ENCODE results near the gene HS3ST1.

The HS3ST1 gene

DNA sequence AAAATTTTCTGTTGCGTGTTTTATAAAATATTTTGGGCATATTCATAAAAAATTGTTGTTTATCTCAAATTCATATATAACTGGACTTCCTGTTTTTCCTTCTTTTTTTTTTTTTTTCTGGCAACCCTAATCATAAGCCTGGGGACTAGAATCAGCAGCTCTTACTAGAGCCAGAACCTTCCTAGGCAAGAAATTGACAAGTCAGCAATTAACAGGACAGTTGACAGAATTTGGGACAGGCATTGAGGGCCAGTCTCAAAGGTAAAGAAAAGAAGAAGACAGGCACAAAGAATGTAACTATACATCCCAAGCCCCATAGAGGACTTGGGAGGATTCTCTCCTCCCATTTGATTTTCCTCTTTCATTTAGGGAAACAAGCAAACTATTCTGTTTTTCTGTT, 35.0 kb upstream of the HS3ST1 start:
- DNase-seq, result no peak
- no peaks in the 10 kb centered on the region for H3K36me3 ChIP-seq
- H3K9me3 ChIP-seq, result peaks cover 0 to 7% (median 0%) of the 10 kb centered on the region in 3 donors
- TF ChIP-seq, protein P1, sequence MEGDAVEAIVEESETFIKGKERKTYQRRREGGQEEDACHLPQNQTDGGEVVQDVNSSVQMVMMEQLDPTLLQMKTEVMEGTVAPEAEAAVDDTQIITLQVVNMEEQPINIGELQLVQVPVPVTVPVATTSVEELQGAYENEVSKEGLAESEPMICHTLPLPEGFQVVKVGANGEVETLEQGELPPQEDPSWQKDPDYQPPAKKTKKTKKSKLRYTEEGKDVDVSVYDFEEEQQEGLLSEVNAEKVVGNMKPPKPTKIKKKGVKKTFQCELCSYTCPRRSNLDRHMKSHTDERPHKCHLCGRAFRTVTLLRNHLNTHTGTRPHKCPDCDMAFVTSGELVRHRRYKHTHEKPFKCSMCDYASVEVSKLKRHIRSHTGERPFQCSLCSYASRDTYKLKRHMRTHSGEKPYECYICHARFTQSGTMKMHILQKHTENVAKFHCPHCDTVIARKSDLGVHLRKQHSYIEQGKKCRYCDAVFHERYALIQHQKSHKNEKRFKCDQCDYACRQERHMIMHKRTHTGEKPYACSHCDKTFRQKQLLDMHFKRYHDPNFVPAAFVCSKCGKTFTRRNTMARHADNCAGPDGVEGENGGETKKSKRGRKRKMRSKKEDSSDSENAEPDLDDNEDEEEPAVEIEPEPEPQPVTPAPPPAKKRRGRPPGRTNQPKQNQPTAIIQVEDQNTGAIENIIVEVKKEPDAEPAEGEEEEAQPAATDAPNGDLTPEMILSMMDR (IDR thresholded peaks at IDR 0.05), result no peak
- H3K27me3 ChIP-seq, result no peaks in the 10 kb centered on the region
- H3K4me1 ChIP-seq, result no peaks in the 10 kb centered on the region
- H3K27ac ChIP-seq, result no peak overlapping the region
- intact Hi-C loops (cut with DNase I; ENCODE audit: low total_unique reads), result no loop called here
- no peak overlapping the region for H3K4me3 ChIP-seq

DNA sequence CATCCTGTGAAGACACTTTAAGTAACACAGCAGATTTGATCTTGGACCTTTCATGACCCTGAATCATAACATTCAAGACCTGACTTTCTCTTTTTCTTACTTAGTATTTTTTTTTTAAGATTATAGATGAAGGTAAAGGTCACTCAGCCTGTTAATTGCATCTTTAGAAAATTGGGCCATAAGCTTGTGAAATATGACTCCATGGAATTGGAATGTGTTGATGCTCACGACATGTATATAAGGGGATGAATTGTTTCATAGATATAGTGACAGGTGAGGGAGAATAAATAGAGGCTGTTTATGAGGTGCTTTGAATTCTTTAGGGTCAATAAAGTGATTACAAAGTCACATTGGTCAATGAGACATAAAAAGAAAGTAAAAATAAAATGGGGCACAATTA, 27.7 kb upstream of the HS3ST1 start:
- no peak overlapping the region for H3K4me3 ChIP-seq
- no peaks in the 10 kb centered on the region for H3K36me3 ChIP-seq
- intact Hi-C loops (cut with DNase I; ENCODE audit: low total_unique reads), result no loop called here
- TF ChIP-seq, protein P1 (IDR thresholded peaks at IDR 0.05), result no peak
- DNase-seq, result no peak
- H3K4me1 ChIP-seq, result no peaks in the 10 kb centered on the region
- no peaks in the 10 kb centered on the region for H3K27me3 ChIP-seq
- H3K9me3 ChIP-seq, result peaks cover 0 to 7% (median 0%) of the 10 kb centered on the region in 3 donors
- no peak overlapping the region for H3K27ac ChIP-seq

DNA sequence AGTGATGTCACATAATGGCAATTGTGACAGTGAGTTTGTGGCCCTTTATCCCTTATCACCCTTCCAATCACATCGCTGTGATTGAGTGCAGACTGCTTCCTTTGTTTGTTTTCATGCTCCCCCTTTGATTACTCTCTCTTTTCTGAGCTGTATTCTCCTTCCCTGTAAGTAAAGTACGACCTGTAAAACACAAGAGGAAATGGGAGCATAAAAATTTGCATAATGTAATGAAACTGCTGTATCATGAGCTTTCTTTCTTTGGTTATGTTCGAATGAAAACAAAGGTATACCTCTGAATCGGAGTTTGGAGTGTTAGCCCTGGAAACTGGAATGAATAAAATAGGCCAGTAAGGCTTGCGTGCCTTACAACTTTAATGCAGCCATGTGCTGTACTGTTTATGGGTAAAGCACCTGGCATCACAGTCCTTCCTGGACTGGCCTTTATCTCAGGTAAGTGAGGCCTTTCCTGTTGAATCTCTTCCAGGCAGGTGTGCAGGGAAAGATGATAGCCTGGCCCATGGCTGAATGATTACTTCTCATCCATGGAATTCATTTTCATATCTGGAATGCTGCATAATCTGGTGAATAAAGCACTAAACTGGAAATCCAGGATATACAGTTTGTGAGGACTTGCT, 26.6 kb upstream of the HS3ST1 start:
- H3K9me3 ChIP-seq, result peaks cover 0 to 7% (median 0%) of the 10 kb centered on the region in 3 donors
- no peaks in the 10 kb centered on the region for H3K4me1 ChIP-seq
- no peak overlapping the region for H3K4me3 ChIP-seq
- no peak for DNase-seq
- no peak overlapping the region for H3K27ac ChIP-seq
- H3K27me3 ChIP-seq, result no peaks in the 10 kb centered on the region
- TF ChIP-seq, protein P1 (IDR thresholded peaks at IDR 0.05), result no peak
- intact Hi-C loops (cut with DNase I; ENCODE audit: low total_unique reads), result no loop called here
- H3K36me3 ChIP-seq, result no peaks in the 10 kb centered on the region

DNA sequence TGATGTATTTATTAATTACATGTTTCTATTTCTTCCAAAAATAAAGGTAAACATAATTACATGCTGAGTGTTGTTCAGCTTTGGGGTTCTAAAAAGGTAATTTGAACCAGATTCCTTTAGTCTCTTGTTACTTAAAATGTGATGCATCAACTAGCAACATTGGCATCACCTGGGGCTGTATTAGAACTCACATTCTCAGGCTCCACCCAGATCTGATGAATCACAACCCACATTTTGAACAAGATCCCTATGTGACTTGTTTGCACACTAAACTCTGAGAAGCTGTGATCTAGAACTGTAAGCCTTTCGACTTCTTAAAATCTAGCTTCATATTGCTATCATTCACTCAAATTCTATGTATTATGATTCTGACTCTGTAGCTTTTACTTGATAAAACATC, 23.0 kb upstream of the HS3ST1 start:
- H3K27me3 ChIP-seq, result no peaks in the 10 kb centered on the region
- TF ChIP-seq, protein P1 (IDR thresholded peaks at IDR 0.05), result no peak
- intact Hi-C loops (cut with DNase I; ENCODE audit: low total_unique reads), result no loop called here
- no peaks in the 10 kb centered on the region for H3K9me3 ChIP-seq
- peaks cover 0 to 7% (median 0%) of the 10 kb centered on the region in 4 donors for H3K4me1 ChIP-seq
- H3K36me3 ChIP-seq, result no peaks in the 10 kb centered on the region
- no peak overlapping the region for H3K4me3 ChIP-seq
- H3K27ac ChIP-seq, result no peak overlapping the region
- DNase-seq, result no peak

DNA sequence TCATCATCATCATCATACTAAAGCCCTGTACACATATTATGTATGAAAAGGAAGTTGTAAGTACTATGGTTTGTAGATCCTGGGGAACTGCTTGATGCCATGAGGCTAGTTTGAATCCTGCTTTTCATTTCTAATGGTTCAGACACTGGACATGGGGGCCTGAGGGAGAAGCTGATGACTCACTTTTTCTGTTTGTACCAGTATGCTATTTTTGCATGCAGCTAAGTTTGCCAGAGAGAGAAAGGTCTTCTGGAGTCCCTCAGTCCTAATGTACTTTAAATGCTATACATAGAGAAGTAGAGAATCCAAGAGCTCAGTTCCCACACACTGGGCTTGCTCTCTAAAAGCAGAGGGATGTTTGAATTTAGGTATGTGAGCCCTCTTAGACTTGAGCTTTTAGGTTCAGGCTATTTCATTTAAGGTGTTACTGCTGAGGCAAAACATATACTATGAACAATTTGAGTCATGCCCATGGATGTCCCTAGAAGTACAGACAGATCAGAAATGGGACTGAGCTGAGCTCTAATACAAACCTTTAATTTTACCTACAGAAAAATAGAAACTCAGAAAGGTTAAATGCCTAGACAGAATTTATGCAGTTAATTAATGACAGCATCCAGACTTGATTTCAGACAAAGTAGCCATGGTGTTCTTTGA, 17.6 kb upstream of the HS3ST1 start:
- no peak overlapping the region for H3K4me3 ChIP-seq
- H3K27ac ChIP-seq, result peak overlapping the region; percentile 2 to 48
- H3K27me3 ChIP-seq, result no peaks in the 10 kb centered on the region
- H3K9me3 ChIP-seq, result no peaks in the 10 kb centered on the region
- H3K36me3 ChIP-seq, result no peaks in the 10 kb centered on the region
- TF ChIP-seq, protein P1 (IDR thresholded peaks at IDR 0.05), result no peak
- H3K4me1 ChIP-seq, result peaks cover 0 to 20% (median 4%) of the 10 kb centered on the region in 4 donors
- intact Hi-C loops (cut with DNase I; ENCODE audit: low total_unique reads), result no loop called here
- no peak for DNase-seq

Data from tibial artery (tissue), 4 donors.